Astrocyte of the cerebellum (primary cell): ENCODE measurements around the gene XXYLT1.

Source experiments
- DNase-seq: peaks from one replicate; pipeline ENCODE4 v3.0.0-alpha.2; 2011; ENCODE audit warnings: low read depth
- H3K4me3 ChIP-seq: 2 replicates; pipeline ENCODE4 v1.5.1; 2011; ENCODE audit warnings: mild to moderate bottlenecking, low read depth, low read length, moderate library complexity
- CTCF ChIP-seq: IDR thresholded peaks from 2 replicates; pipeline ENCODE4 v1.5.1; 2012; ENCODE audit warnings: low read length, low read depth, moderate library complexity, mild to moderate bottlenecking; ENCODE audit errors: missing control alignments
- in situ Hi-C: cut with HindIII; loops from 2 replicates; pipeline ENCODE4 v1.10.0; 2017; ENCODE audit warnings: low sequenced_read_pairs

XXYLT1 gene

GRCh38 chr3:195080125-195080524 lies 190.8 kb downstream of the XXYLT1 start:
- DNase-seq = no peak

GRCh38 chr3:195079636-195080035 lies 191.3 kb downstream of the XXYLT1 start:
- DNase-seq = no peak
- no peak overlapping the region for H3K4me3 ChIP-seq
- no peak for TF ChIP-seq CTCF
- in situ Hi-C loops = no loop called here

More at GRCh38 chr3:195080125-195080524, 190.8 kb downstream of the XXYLT1 start:
- no peak for TF ChIP-seq CTCF
- H3K4me3 ChIP-seq = no peak overlapping the region
- in situ Hi-C loops = no loop called here

GRCh38 chr3:195078891-195079440 lies 192.0 kb downstream of the XXYLT1 start:
- TF ChIP-seq CTCF = no peak
- H3K4me3 ChIP-seq = no peak overlapping the region
- in situ Hi-C loops = no loop called here
- DNase-seq = no peak

- no peak for DNase-seq
- H3K4me3 ChIP-seq = no peak overlapping the region
- TF ChIP-seq CTCF = no peak
- in situ Hi-C loops = no loop called here
Measured at GRCh38 chr3:195077611-195078540, 193.1 kb downstream of the XXYLT1 start.

GRCh38 chr3:195076981-195077610 lies 193.9 kb downstream of the XXYLT1 start:
- H3K4me3 ChIP-seq = no peak overlapping the region
- in situ Hi-C loops = no loop called here
- TF ChIP-seq CTCF = no peak
- no peak for DNase-seq

GRCh38 chr3:195075941-195076875 lies 194.8 kb downstream of the XXYLT1 start:
- DNase-seq = no peak
- no peak for TF ChIP-seq CTCF
- in situ Hi-C loops = no loop called here
- no peak overlapping the region for H3K4me3 ChIP-seq
